Peyer's patch (tissue), 4 donors: ENCODE results near the gene LRRC9.

ENCODE experiments used
- POLR2A ChIP-seq, 2 donors: fragments of 450-650 bp; IDR thresholded peaks; one replicate each; pipeline ENCODE4 v1.5.1; 2017; ENCODE audit warnings: antibody characterized with exemption in 2 of 2, mild to moderate bottlenecking in 2 of 2, moderate library complexity in 2 of 2
- TF ChIP-seq, protein P1 (sequence below), 6 experiments: fragments of 450-650 bp in 4 of 6; fragments of 200-600 bp in 2 of 6; sonication (generic) in 1 of 6; IDR thresholded peaks; one replicate each; pipeline ENCODE4 v1.5.1; 2017 to 2019; ENCODE audit warnings: antibody characterized with exemption in 6 of 6, mild to moderate bottlenecking in 3 of 6, moderate library complexity in 1 of 6

DNA sequence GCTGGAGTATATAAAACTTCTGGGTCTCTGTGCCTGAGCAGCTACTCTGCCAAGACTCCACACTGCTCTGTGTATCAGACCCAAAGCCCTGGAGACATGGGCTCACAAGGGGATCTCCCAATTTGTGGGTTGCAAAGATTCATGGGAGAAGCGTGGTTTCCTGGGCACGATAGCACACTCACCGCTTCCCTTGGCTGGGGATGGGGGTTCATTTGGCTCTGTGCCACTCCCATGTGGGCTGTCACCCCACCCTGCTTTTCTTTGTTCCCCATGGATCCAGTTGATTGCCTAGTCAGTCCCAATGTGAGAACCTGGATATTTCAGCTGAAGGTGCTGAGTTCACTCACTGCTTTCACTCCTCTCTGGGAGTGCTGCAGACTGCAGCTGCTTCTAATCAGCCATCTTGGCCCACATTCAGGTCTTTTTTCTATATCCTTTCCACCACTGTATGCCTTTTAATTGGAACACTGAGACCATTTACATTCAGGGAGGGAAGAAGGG lies 131.8 kb downstream of the LRRC9 start:
- TF ChIP-seq, protein P1, sequence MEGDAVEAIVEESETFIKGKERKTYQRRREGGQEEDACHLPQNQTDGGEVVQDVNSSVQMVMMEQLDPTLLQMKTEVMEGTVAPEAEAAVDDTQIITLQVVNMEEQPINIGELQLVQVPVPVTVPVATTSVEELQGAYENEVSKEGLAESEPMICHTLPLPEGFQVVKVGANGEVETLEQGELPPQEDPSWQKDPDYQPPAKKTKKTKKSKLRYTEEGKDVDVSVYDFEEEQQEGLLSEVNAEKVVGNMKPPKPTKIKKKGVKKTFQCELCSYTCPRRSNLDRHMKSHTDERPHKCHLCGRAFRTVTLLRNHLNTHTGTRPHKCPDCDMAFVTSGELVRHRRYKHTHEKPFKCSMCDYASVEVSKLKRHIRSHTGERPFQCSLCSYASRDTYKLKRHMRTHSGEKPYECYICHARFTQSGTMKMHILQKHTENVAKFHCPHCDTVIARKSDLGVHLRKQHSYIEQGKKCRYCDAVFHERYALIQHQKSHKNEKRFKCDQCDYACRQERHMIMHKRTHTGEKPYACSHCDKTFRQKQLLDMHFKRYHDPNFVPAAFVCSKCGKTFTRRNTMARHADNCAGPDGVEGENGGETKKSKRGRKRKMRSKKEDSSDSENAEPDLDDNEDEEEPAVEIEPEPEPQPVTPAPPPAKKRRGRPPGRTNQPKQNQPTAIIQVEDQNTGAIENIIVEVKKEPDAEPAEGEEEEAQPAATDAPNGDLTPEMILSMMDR (IDR thresholded peaks at IDR 0.05) = no peak
- TF ChIP-seq POLR2A (IDR thresholded peaks at IDR 0.05) = no peak
